Right forelimb (tissue), 1 donor: ENCODE measurements around the gene MYBPC2.

Experiments used
- DNase-seq: peaks from one replicate; pipeline ENCODE4 v3.0.0-alpha.2; 2018

Gene MYBPC2

GRCh38 chr19:50501186-50501567, 68.5 kb downstream of the MYBPC2 start:
- no peak for DNase-seq

GRCh38 chr19:50501568-50502475, 69.1 kb downstream of the MYBPC2 start:
- no peak for DNase-seq

GRCh38 chr19:50505856-50506611, 73.3 kb downstream of the MYBPC2 start:
- no peak for DNase-seq

GRCh38 chr19:50506700-50507099, 74.0 kb downstream of the MYBPC2 start:
- no peak for DNase-seq

GRCh38 chr19:50507376-50507775, 74.7 kb downstream of the MYBPC2 start:
- DNase-seq, result no peak

GRCh38 chr19:50508843-50509190, 76.1 kb downstream of the MYBPC2 start:
- DNase-seq, result no peak

- no peak for DNase-seq
Observed at GRCh38 chr19:50509366-50509765, 76.7 kb downstream of the MYBPC2 start.

- no peak for DNase-seq
Observed at GRCh38 chr19:50510121-50510670, 77.5 kb downstream of the MYBPC2 start.

GRCh38 chr19:50510700-50511068, 78.0 kb downstream of the MYBPC2 start:
- no peak for DNase-seq

- peak; percentile 98 for DNase-seq
Observed at GRCh38 chr19:50511069-50511822, 78.6 kb downstream of the MYBPC2 start, which contains the start of gene JOSD2. TSS of gene JOSD2 (minus strand) at chr19:50511191. CDS start at chr19:50510431, 760 bp downstream.

- DNase-seq, result no peak
Observed at GRCh38 chr19:50512112-50512998, 79.7 kb downstream of the MYBPC2 start.

GRCh38 chr19:50512999-50513745, 80.5 kb downstream of the MYBPC2 start:
- no peak for DNase-seq

- no peak for DNase-seq
Observed at GRCh38 chr19:50513746-50514345, 81.2 kb downstream of the MYBPC2 start, which contains the start of gene ASPDH. TSS of gene ASPDH (minus strand) at chr19:50513913. CDS start at chr19:50513823, 90 bp downstream.

GRCh38 chr19:50514346-50515167, 81.9 kb downstream of the MYBPC2 start:
- DNase-seq, result no peak

GRCh38 chr19:50515168-50515561, 82.5 kb downstream of the MYBPC2 start:
- no peak for DNase-seq
